Measurements from ENCODE around the gene IGFALS. TPM values are rescaled to one million over a fixed set of nuclear protein-coding genes. Genes with fewer than 3 reads are reported as not detected.

The IGFALS gene
- total and polyA plus RNA-seq, 4 donors: 0.84 TPM; not detected in 3

- Histone ChIP-seq H3K4me1 (ENCODE audit: control insufficient read depth in 1 of 2, insufficient read depth in 2 of 2, low read length in 2 of 2) (no peaks in the 10 kb centered on the region), H3K36me3 (ENCODE audit: control insufficient read depth in 1 of 2, insufficient read depth in 2 of 2, low read length in 1 of 2) (no peaks in the 10 kb centered on the region), H3K9me3 (ENCODE audit: control insufficient read depth, low read length) (peaks cover 2% of the 10 kb centered on the region), H3K27ac (ENCODE audit: low read depth in 1 of 2, low read length in 2 of 2) (no peak overlapping the region), H3K27me3 (ENCODE audit: control insufficient read depth in 1 of 2, insufficient read depth in 2 of 2, low read length in 1 of 2) (no peaks in the 10 kb centered on the region), H3K4me3 (ENCODE audit: low read length in 2 of 2) (no peak overlapping the region)
- DNase-seq (peak in 1 of 2 donors; percentile 70), ATAC-seq (ENCODE audit: low FRiP score) (no peak)
- WGBS, 2 donors: 47 to 56% methylated on average over 18 of the region's 18 CpGs
- intact Hi-C loops (cut with DNase I): no loop called here
Observed at GRCh38 chr16:1794221-1794871, 841 bp upstream of the IGFALS start.

DNA sequence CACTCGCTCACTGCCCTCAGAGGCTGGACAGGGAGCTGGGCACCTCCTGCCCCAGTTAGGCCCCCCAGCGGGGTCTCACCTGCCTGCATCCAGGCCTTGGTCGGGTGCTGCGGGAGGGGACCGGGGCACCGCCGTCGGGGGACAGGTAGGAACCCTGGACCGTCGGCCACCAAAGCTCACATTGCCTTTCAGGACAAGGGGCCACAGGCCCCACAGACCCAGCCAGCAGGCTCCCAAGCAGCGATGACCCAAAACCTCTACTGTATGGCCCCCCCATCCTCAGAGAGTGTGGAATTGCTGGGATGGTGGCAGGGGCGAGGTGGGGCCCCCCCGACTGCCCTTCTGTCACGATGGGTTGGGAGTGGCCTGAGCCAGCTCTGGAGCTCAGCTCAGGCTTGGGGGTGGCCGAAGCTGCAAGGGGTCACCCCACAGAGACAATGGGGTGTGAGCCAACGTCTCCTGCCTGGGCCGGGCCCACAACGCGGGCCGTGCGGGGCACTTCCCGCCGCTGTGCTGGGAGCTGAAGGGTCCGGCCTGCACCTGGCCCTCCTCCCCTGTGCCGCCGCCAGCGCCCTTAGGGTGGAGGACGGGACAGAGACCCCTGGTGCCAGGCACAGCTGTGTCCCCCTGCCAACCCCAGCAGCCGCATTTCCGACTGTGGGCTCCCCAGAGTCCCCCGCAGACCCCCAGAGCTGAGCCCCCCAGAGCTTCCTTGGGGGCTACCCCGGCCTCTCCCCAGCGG is 498 bp downstream of the IGFALS start:
- 86 to 89% methylated on average over 28 to 33 of the region's 33 CpGs for WGBS, 2 donors
- ATAC-seq (ENCODE audit: low FRiP score) (no peak), DNase-seq (peak; percentile 45 to 73)
- H3K4me3 ChIP-seq (ENCODE audit: low read length in 2 of 2): no peak overlapping the region
- peaks cover under 1% of the 10 kb centered on the region for H3K9me3 ChIP-seq (ENCODE audit: control insufficient read depth, low read length)
- no peaks in the 10 kb centered on the region for H3K4me1 ChIP-seq (ENCODE audit: control insufficient read depth in 1 of 2, insufficient read depth in 2 of 2, low read length in 2 of 2)
- H3K36me3 ChIP-seq (ENCODE audit: control insufficient read depth in 1 of 2, insufficient read depth in 2 of 2, low read length in 1 of 2): no peaks in the 10 kb centered on the region
- no peaks in the 10 kb centered on the region for H3K27me3 ChIP-seq (ENCODE audit: control insufficient read depth in 1 of 2, insufficient read depth in 2 of 2, low read length in 1 of 2)
- no peak overlapping the region for H3K27ac ChIP-seq (ENCODE audit: low read depth in 1 of 2, low read length in 2 of 2)
- intact Hi-C loops (cut with DNase I): no loop called here

- WGBS, 2 donors: 84 to 85% methylated on average over 57 to 59 of the region's 59 CpGs
- Histone ChIP-seq H3K9me3 (ENCODE audit: control insufficient read depth, low read length) (no peaks in the 10 kb centered on the region), H3K27ac (ENCODE audit: low read depth in 1 of 2, low read length in 2 of 2) (no peak overlapping the region), H3K4me3 (ENCODE audit: low read length in 2 of 2) (no peak overlapping the region), H3K27me3 (ENCODE audit: control insufficient read depth in 1 of 2, insufficient read depth in 2 of 2, low read length in 1 of 2) (no peaks in the 10 kb centered on the region), H3K36me3 (ENCODE audit: control insufficient read depth in 1 of 2, insufficient read depth in 2 of 2, low read length in 1 of 2) (no peaks in the 10 kb centered on the region), H3K4me1 (ENCODE audit: control insufficient read depth in 1 of 2, insufficient read depth in 2 of 2, low read length in 2 of 2) (no peaks in the 10 kb centered on the region)
- peak; percentile 41 to 76 for DNase-seq
- intact Hi-C loops (cut with DNase I): no loop called here
- ATAC-seq (ENCODE audit: low FRiP score): no peak
Observed at GRCh38 chr16:1791943-1792812, 1.3 kb downstream of the IGFALS start.

DNA sequence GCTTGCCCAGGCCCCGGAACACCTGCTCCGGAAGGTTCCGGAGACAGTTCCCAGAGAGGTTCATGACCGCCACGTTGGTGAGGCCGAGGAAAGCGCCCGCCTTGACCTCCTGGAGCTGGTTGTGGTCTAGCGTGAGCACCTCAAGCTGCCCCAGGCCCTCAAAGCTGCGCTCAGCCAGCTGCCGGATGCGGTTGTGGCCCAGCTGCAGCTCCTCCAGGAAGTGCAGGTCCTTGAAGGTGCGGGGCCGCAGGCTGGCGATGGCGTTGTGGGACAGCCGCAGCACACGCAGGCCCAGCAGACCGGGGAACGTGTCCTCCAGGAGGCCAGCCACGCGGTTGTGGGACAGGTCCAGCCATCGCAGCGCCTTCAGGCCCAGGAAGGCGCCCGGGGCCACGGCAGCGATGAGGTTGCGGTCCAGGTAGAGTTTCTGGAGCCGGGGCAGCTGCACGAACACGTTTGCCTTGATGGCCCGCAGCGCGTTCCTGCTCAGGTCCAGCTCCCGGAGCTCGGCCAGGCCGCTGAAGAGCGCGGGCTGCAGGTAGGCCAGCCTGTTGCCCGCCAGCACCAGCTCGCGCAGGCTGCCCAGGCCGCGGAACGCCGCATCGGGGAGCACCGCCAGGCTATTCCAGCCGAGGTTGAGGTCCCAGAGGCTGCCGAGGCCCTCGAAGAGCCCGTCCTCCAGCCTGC is 2.1 kb downstream of the IGFALS start:
- Histone ChIP-seq H3K27me3 (ENCODE audit: control insufficient read depth in 1 of 2, insufficient read depth in 2 of 2, low read length in 1 of 2) (no peaks in the 10 kb centered on the region), H3K9me3 (ENCODE audit: control insufficient read depth, low read length) (no peaks in the 10 kb centered on the region), H3K36me3 (ENCODE audit: control insufficient read depth in 1 of 2, insufficient read depth in 2 of 2, low read length in 1 of 2) (no peaks in the 10 kb centered on the region), H3K4me1 (ENCODE audit: control insufficient read depth in 1 of 2, insufficient read depth in 2 of 2, low read length in 2 of 2) (no peaks in the 10 kb centered on the region), H3K4me3 (ENCODE audit: low read length in 2 of 2) (no peak overlapping the region), H3K27ac (ENCODE audit: low read depth in 1 of 2, low read length in 2 of 2) (no peak overlapping the region)
- 94 to 95% methylated on average over 48 to 53 of the region's 53 CpGs for WGBS, 2 donors
- ATAC-seq (ENCODE audit: low FRiP score): no peak
- intact Hi-C loops (cut with DNase I): no loop called here
- peak; percentile 45 to 73 for DNase-seq

DNA sequence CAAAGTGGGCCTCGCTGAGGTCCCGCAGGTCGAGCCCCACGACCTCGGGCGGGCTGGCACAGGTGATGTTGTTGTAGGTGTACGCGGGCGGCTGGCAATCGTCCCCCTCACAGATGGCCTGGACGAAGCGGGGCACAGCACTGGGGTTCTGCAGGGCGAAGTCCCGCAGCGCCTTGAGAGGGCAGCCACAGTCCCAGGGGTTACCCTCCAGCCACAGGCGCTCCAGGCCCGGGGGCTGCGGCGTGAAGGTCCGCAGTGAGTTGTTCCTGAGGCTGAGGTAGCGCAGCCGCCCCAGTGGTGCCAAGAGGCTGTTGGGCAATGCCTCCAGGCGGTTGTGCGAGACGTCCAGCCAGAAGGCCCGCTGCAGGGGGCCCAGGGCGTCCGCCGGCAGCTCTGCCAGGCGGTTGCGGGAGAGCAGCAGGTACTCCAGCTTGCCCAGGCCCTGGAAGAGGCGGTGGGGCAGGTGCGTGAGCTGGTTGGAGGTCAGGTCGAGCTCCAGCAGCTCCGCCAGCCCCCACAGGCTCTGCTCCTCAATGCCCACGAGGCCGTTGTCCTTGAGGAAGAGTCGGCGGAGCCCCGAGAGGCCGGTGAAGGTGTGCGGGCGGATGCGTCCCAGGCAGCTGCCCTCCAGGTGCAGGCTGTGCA is 2.8 kb downstream of the IGFALS start:
- intact Hi-C loops (cut with DNase I): no loop called here
- Histone ChIP-seq H3K4me1 (ENCODE audit: control insufficient read depth in 1 of 2, insufficient read depth in 2 of 2, low read length in 2 of 2) (no peaks in the 10 kb centered on the region), H3K27me3 (ENCODE audit: control insufficient read depth in 1 of 2, insufficient read depth in 2 of 2, low read length in 1 of 2) (no peaks in the 10 kb centered on the region), H3K4me3 (ENCODE audit: low read length in 2 of 2) (no peak overlapping the region), H3K9me3 (ENCODE audit: control insufficient read depth, low read length) (no peaks in the 10 kb centered on the region), H3K36me3 (ENCODE audit: control insufficient read depth in 1 of 2, insufficient read depth in 2 of 2, low read length in 1 of 2) (no peaks in the 10 kb centered on the region), H3K27ac (ENCODE audit: low read depth in 1 of 2, low read length in 2 of 2) (no peak overlapping the region)
- 94% methylated on average over 38 to 44 of the region's 44 CpGs for WGBS, 2 donors
- ATAC-seq (ENCODE audit: low FRiP score) (no peak), DNase-seq (peak; percentile 42 to 61)

DNA sequence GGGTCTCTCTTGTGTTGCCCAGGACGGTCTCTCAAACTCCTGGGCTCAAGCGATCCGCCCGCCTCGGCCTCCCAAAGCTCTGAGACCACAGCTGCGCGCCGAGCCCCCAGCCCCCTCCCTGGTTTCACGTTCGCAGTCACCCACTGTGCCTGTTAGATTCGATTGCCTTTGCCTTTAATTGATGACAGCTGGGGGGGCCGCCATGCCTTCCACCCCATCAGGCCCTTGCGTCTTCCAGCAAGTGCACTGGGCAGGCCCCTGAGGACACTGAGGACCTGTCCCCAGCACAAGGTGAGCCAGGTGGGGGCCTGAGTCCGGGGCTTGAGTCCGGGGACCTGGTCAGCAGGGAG is 3.3 kb downstream of the IGFALS start:
- Histone ChIP-seq H3K4me3 (ENCODE audit: low read length in 2 of 2) (no peak overlapping the region), H3K27ac (ENCODE audit: low read depth in 1 of 2, low read length in 2 of 2) (no peak overlapping the region), H3K36me3 (ENCODE audit: control insufficient read depth in 1 of 2, insufficient read depth in 2 of 2, low read length in 1 of 2) (no peaks in the 10 kb centered on the region), H3K4me1 (ENCODE audit: control insufficient read depth in 1 of 2, insufficient read depth in 2 of 2, low read length in 2 of 2) (no peaks in the 10 kb centered on the region), H3K9me3 (ENCODE audit: control insufficient read depth, low read length) (no peaks in the 10 kb centered on the region), H3K27me3 (ENCODE audit: control insufficient read depth in 1 of 2, insufficient read depth in 2 of 2, low read length in 1 of 2) (no peaks in the 10 kb centered on the region)
- 93% methylated on average over 15 of the region's 15 CpGs for WGBS, 2 donors
- ATAC-seq (ENCODE audit: low FRiP score) (no peak), DNase-seq (peak; percentile 42 to 57)
- intact Hi-C loops (cut with DNase I): no loop called here

- WGBS, 2 donors: 88 to 91% methylated on average over 25 of the region's 25 CpGs
- Histone ChIP-seq H3K27me3 (ENCODE audit: control insufficient read depth in 1 of 2, insufficient read depth in 2 of 2, low read length in 1 of 2) (no peaks in the 10 kb centered on the region), H3K36me3 (ENCODE audit: control insufficient read depth in 1 of 2, insufficient read depth in 2 of 2, low read length in 1 of 2) (no peaks in the 10 kb centered on the region), H3K9me3 (ENCODE audit: control insufficient read depth, low read length) (no peaks in the 10 kb centered on the region), H3K4me3 (ENCODE audit: low read length in 2 of 2) (no peak overlapping the region), H3K27ac (ENCODE audit: low read depth in 1 of 2, low read length in 2 of 2) (no peak overlapping the region), H3K4me1 (ENCODE audit: control insufficient read depth in 1 of 2, insufficient read depth in 2 of 2, low read length in 2 of 2) (no peaks in the 10 kb centered on the region)
- DNase-seq: peak; percentile 44 to 65
- intact Hi-C loops (cut with DNase I): no loop called here
- ATAC-seq (ENCODE audit: low FRiP score): no peak
Observed at GRCh38 chr16:1789643-1790045, 3.9 kb downstream of the IGFALS start.

DNA sequence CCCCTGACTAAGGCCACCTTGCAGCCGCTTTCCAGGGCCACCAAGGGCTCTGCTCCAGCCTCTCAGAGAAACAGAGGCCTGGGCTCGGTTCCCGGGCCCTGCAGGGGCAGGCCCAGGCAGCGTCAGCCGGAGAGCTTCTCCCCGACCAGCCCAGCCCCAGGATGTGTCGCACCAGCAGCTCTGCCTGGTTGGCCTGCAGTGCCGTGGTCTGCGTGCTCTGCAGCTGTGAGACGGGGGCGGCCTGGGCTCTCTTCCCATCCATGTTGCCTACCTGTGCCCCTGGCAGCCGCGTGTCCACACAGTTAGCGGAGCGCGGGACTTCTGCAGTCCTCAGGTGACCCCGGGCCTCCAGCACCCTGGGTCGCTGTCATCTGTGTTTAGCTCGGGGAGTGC is 4.8 kb downstream of the IGFALS start:
- Histone ChIP-seq H3K9me3 (ENCODE audit: control insufficient read depth, low read length) (no peaks in the 10 kb centered on the region), H3K4me1 (ENCODE audit: control insufficient read depth in 1 of 2, insufficient read depth in 2 of 2, low read length in 2 of 2) (no peaks in the 10 kb centered on the region), H3K27ac (ENCODE audit: low read depth in 1 of 2, low read length in 2 of 2) (no peak overlapping the region), H3K36me3 (ENCODE audit: control insufficient read depth in 1 of 2, insufficient read depth in 2 of 2, low read length in 1 of 2) (no peaks in the 10 kb centered on the region), H3K27me3 (ENCODE audit: control insufficient read depth in 1 of 2, insufficient read depth in 2 of 2, low read length in 1 of 2) (no peaks in the 10 kb centered on the region), H3K4me3 (ENCODE audit: low read length in 2 of 2) (no peak overlapping the region)
- ATAC-seq (ENCODE audit: low FRiP score): no peak
- WGBS, 2 donors: 44 to 55% methylated on average over 19 of the region's 19 CpGs
- peak; percentile 42 to 66 for DNase-seq
- intact Hi-C loops (cut with DNase I): no loop called here
